Body of pancreas (tissue), 4 donors: ENCODE measurements around the gene CRYGB.

Source experiments
- CTCF ChIP-seq, 7 experiments: fragments of 450-650 bp in 4 of 7; fragments of 200-600 bp in 3 of 7; sonication (generic) in 3 of 7; IDR thresholded peaks; one replicate each; pipeline ENCODE4 v1.5.1; 2016 to 2019; ENCODE audit warnings: antibody characterized with exemption in 7 of 7
- POLR2A ChIP-seq, 3 donors: fragments of 450-650 bp; IDR thresholded peaks; one replicate each; pipeline ENCODE4 v1.6.1; 2016; ENCODE audit warnings: antibody characterized with exemption in 3 of 3, mild to moderate bottlenecking in 2 of 3

- no peak for TF ChIP-seq CTCF (IDR thresholded peaks at IDR 0.05)
- no peak for TF ChIP-seq POLR2A (IDR thresholded peaks at IDR 0.05)
Measured at GRCh38 chr2:208097801-208098200, 48.2 kb downstream of the CRYGB start.
